ENCODE data around the gene GABPB1.

The GABPB1 gene

GRCh38 chr15:50365971-50366370 is 11.0 kb upstream of the GABPB1 start:
- Histone ChIP-seq H3K4me3 (IDR thresholded peaks at IDR 0.05; ENCODE audit: insufficient read depth, low read depth, low read length) (no peak overlapping the region), H3K79me2 (ENCODE audit: insufficient read depth, low read depth) (no peaks in the 10 kb centered on the region), H3K36me3 (ENCODE audit: insufficient read depth) (no peaks in the 10 kb centered on the region), H3K4me2 (no peak overlapping the region), H3K27me3 (ENCODE audit: insufficient read depth, low read depth) (no peaks in the 10 kb centered on the region), H3K27ac (no peak overlapping the region), H3K4me1 (ENCODE audit: low read depth, poor library complexity, severe bottlenecking) (no peaks in the 10 kb centered on the region), H3K9ac (no peak overlapping the region), H2AFZ (ENCODE audit: low read depth) (no peak overlapping the region), H4K20me1 (ENCODE audit: insufficient read depth) (no peaks in the 10 kb centered on the region)
- no peak for TF ChIP-seq CTCF (conservative IDR thresholded peaks at IDR 0.05; ENCODE audit: low read depth, low read length)

- Histone ChIP-seq H3K4me1 (ENCODE audit: low read depth, poor library complexity, severe bottlenecking) (no peaks in the 10 kb centered on the region), H2AFZ (ENCODE audit: low read depth) (no peak overlapping the region), H3K27ac (no peak overlapping the region), H3K27me3 (ENCODE audit: insufficient read depth, low read depth) (no peaks in the 10 kb centered on the region), H3K79me2 (ENCODE audit: insufficient read depth, low read depth) (no peaks in the 10 kb centered on the region), H3K4me3 (IDR thresholded peaks at IDR 0.05; ENCODE audit: insufficient read depth, low read depth, low read length) (no peak overlapping the region), H3K9ac (no peak overlapping the region), H3K36me3 (ENCODE audit: insufficient read depth) (no peaks in the 10 kb centered on the region), H3K4me2 (no peak overlapping the region), H4K20me1 (ENCODE audit: insufficient read depth) (no peaks in the 10 kb centered on the region)
- TF ChIP-seq CTCF (conservative IDR thresholded peaks at IDR 0.05; ENCODE audit: low read depth, low read length): no peak
These were observed 10.6 kb upstream of the GABPB1 start for GRCh38 chr15:50365570-50365969.

GRCh38 chr15:50363612-50364011 is 8.6 kb upstream of the GABPB1 start:
- H3K4me2 ChIP-seq: no peak overlapping the region

GRCh38 chr15:50361756-50362155 is 6.8 kb upstream of the GABPB1 start:
- Histone ChIP-seq H3K36me3 (ENCODE audit: insufficient read depth) (no peaks in the 10 kb centered on the region), H3K4me1 (ENCODE audit: low read depth, poor library complexity, severe bottlenecking) (peaks cover 8% of the 10 kb centered on the region), H3K27me3 (ENCODE audit: insufficient read depth, low read depth) (no peaks in the 10 kb centered on the region), H4K20me1 (ENCODE audit: insufficient read depth) (no peaks in the 10 kb centered on the region), H3K27ac (no peak overlapping the region), H3K79me2 (ENCODE audit: insufficient read depth, low read depth) (peaks cover 11% of the 10 kb centered on the region), H3K4me3 (IDR thresholded peaks at IDR 0.05; ENCODE audit: insufficient read depth, low read depth, low read length) (no peak overlapping the region), H3K9ac (no peak overlapping the region), H2AFZ (ENCODE audit: low read depth) (no peak overlapping the region), H3K4me2 (no peak overlapping the region)
- TF ChIP-seq CTCF (conservative IDR thresholded peaks at IDR 0.05; ENCODE audit: low read depth, low read length): no peak

More at GRCh38 chr15:50363612-50364011, 8.6 kb upstream of the GABPB1 start:
- H3K36me3 ChIP-seq (ENCODE audit: insufficient read depth): no peaks in the 10 kb centered on the region
- no peak overlapping the region for H3K9ac ChIP-seq
- TF ChIP-seq CTCF (conservative IDR thresholded peaks at IDR 0.05; ENCODE audit: low read depth, low read length): no peak
- no peak overlapping the region for H2AFZ ChIP-seq (ENCODE audit: low read depth)
- peaks cover 2% of the 10 kb centered on the region for H3K4me1 ChIP-seq (ENCODE audit: low read depth, poor library complexity, severe bottlenecking)
- no peaks in the 10 kb centered on the region for H3K27me3 ChIP-seq (ENCODE audit: insufficient read depth, low read depth)
- H3K27ac ChIP-seq: no peak overlapping the region
- H4K20me1 ChIP-seq (ENCODE audit: insufficient read depth): no peaks in the 10 kb centered on the region
- H3K79me2 ChIP-seq (ENCODE audit: insufficient read depth, low read depth): no peaks in the 10 kb centered on the region
- H3K4me3 ChIP-seq (IDR thresholded peaks at IDR 0.05; ENCODE audit: insufficient read depth, low read depth, low read length): no peak overlapping the region

Data from KMS-11 (cell line).